Activated T-cell treated with anti-CD3 and anti-CD28 coated beads, Interleukin-2, amount 50 U/mL, for 24 hours (primary cell): Measurements from ENCODE around the gene WFDC1.

ENCODE experiments used
- DNase-seq: peaks from one replicate; pipeline ENCODE4 v3.0.0-alpha.2; 2020
- H3K27ac Mint-ChIP-seq: 2 replicates; pipeline ENCODE4 v1.8.0; 2020; ENCODE audit warnings: mild to moderate bottlenecking, mixed read lengths
- H3K27me3 Mint-ChIP-seq: 2 replicates; pipeline ENCODE4 v1.8.0; 2020; ENCODE audit warnings: mixed read lengths
- H3K36me3 Mint-ChIP-seq: 2 replicates; pipeline ENCODE4 v1.8.0; 2020; ENCODE audit warnings: low read depth, mixed read lengths
- H3K4me1 Mint-ChIP-seq: 2 replicates; pipeline ENCODE4 v1.8.0; 2020; ENCODE audit warnings: low read depth, mixed read lengths
- H3K4me3 Mint-ChIP-seq: 2 replicates; pipeline ENCODE4 v1.8.0; 2020; ENCODE audit warnings: mild to moderate bottlenecking, moderate library complexity, mixed read lengths
- H3K9me3 Mint-ChIP-seq: 2 replicates; pipeline ENCODE4 v1.8.0; 2020; ENCODE audit warnings: mixed read lengths

The WFDC1 gene

GRCh38 chr16:84303023-84303422 lies 8.3 kb downstream of the WFDC1 start:
- no peaks in the 10 kb centered on the region for H3K4me1 Mint-ChIP-seq

GRCh38 chr16:84303516-84303915 lies 8.8 kb downstream of the WFDC1 start:
- H3K4me3 Mint-ChIP-seq, result no peak overlapping the region
- peaks cover 20% of the 10 kb centered on the region for H3K27me3 Mint-ChIP-seq
- no peaks in the 10 kb centered on the region for H3K36me3 Mint-ChIP-seq
- no peaks in the 10 kb centered on the region for H3K9me3 Mint-ChIP-seq
- H3K27ac Mint-ChIP-seq, result no peak overlapping the region
- no peak for DNase-seq
- H3K4me1 Mint-ChIP-seq, result no peaks in the 10 kb centered on the region

More at GRCh38 chr16:84303023-84303422, 8.3 kb downstream of the WFDC1 start:
- DNase-seq, result no peak
- H3K36me3 Mint-ChIP-seq, result no peaks in the 10 kb centered on the region
- H3K4me3 Mint-ChIP-seq, result no peak overlapping the region
- no peaks in the 10 kb centered on the region for H3K9me3 Mint-ChIP-seq
- H3K27me3 Mint-ChIP-seq, result peaks cover 16% of the 10 kb centered on the region
- no peak overlapping the region for H3K27ac Mint-ChIP-seq

- H3K27me3 Mint-ChIP-seq, result peaks cover 32% of the 10 kb centered on the region
- no peaks in the 10 kb centered on the region for H3K36me3 Mint-ChIP-seq
- no peaks in the 10 kb centered on the region for H3K4me1 Mint-ChIP-seq
- H3K4me3 Mint-ChIP-seq, result no peak overlapping the region
- H3K27ac Mint-ChIP-seq, result no peak overlapping the region
- no peaks in the 10 kb centered on the region for H3K9me3 Mint-ChIP-seq
- no peak for DNase-seq
Observed at GRCh38 chr16:84306564-84306963, 11.9 kb downstream of the WFDC1 start.

- H3K9me3 Mint-ChIP-seq, result no peaks in the 10 kb centered on the region
- H3K4me1 Mint-ChIP-seq, result no peaks in the 10 kb centered on the region
- no peak for DNase-seq
- H3K4me3 Mint-ChIP-seq, result no peak overlapping the region
- H3K27ac Mint-ChIP-seq, result no peak overlapping the region
- no peaks in the 10 kb centered on the region for H3K36me3 Mint-ChIP-seq
- peaks cover 38% of the 10 kb centered on the region for H3K27me3 Mint-ChIP-seq
Observed at GRCh38 chr16:84307209-84307954, 12.7 kb downstream of the WFDC1 start.

- DNase-seq, result peak; percentile 36
- no peaks in the 10 kb centered on the region for H3K36me3 Mint-ChIP-seq
- no peak overlapping the region for H3K27ac Mint-ChIP-seq
- H3K27me3 Mint-ChIP-seq, result peaks cover 44% of the 10 kb centered on the region
- no peaks in the 10 kb centered on the region for H3K4me1 Mint-ChIP-seq
- H3K9me3 Mint-ChIP-seq, result no peaks in the 10 kb centered on the region
- H3K4me3 Mint-ChIP-seq, result no peak overlapping the region
Observed at GRCh38 chr16:84308120-84308519, 13.4 kb downstream of the WFDC1 start.

GRCh38 chr16:84310642-84311041 lies 16.0 kb downstream of the WFDC1 start:
- H3K9me3 Mint-ChIP-seq, result no peaks in the 10 kb centered on the region
- H3K27ac Mint-ChIP-seq, result no peak overlapping the region
- peaks cover 61% of the 10 kb centered on the region for H3K27me3 Mint-ChIP-seq
- H3K4me1 Mint-ChIP-seq, result no peaks in the 10 kb centered on the region
- H3K4me3 Mint-ChIP-seq, result no peak overlapping the region
- no peaks in the 10 kb centered on the region for H3K36me3 Mint-ChIP-seq
- no peak for DNase-seq

GRCh38 chr16:84312783-84313382 lies 18.2 kb downstream of the WFDC1 start:
- Mint-ChIP-seq H3K9me3 (peaks cover 3% of the 10 kb centered on the region), H3K4me1 (no peaks in the 10 kb centered on the region), H3K36me3 (no peaks in the 10 kb centered on the region), H3K27me3 (peaks cover 51% of the 10 kb centered on the region), H3K27ac (no peak overlapping the region), H3K4me3 (no peak overlapping the region)
- DNase-seq, result no peak

- Mint-ChIP-seq H3K36me3 (no peaks in the 10 kb centered on the region), H3K27ac (no peak overlapping the region), H3K9me3 (peaks cover 6% of the 10 kb centered on the region), H3K4me1 (no peaks in the 10 kb centered on the region), H3K27me3 (peaks cover 43% of the 10 kb centered on the region), H3K4me3 (no peak overlapping the region)
- no peak for DNase-seq
Observed at GRCh38 chr16:84313921-84314320, 19.2 kb downstream of the WFDC1 start.

- no peaks in the 10 kb centered on the region for H3K36me3 Mint-ChIP-seq
- H3K4me1 Mint-ChIP-seq, result no peaks in the 10 kb centered on the region
Observed at GRCh38 chr16:84314373-84314772, 19.7 kb downstream of the WFDC1 start.

GRCh38 chr16:84314814-84315213 lies 20.1 kb downstream of the WFDC1 start:
- H3K4me1 Mint-ChIP-seq, result no peaks in the 10 kb centered on the region
- H3K9me3 Mint-ChIP-seq, result peaks cover 7% of the 10 kb centered on the region
- no peak overlapping the region for H3K27ac Mint-ChIP-seq
- DNase-seq, result no peak
- no peaks in the 10 kb centered on the region for H3K36me3 Mint-ChIP-seq
- peaks cover 38% of the 10 kb centered on the region for H3K27me3 Mint-ChIP-seq
- no peak overlapping the region for H3K4me3 Mint-ChIP-seq

More at GRCh38 chr16:84314373-84314772, 19.7 kb downstream of the WFDC1 start:
- no peak for DNase-seq
- H3K4me3 Mint-ChIP-seq, result no peak overlapping the region
- no peak overlapping the region for H3K27ac Mint-ChIP-seq
- H3K9me3 Mint-ChIP-seq, result peaks cover 7% of the 10 kb centered on the region
- peaks cover 39% of the 10 kb centered on the region for H3K27me3 Mint-ChIP-seq

- H3K36me3 Mint-ChIP-seq, result no peaks in the 10 kb centered on the region
- H3K4me1 Mint-ChIP-seq, result no peaks in the 10 kb centered on the region
- no peak for DNase-seq
- H3K27me3 Mint-ChIP-seq, result peaks cover 38% of the 10 kb centered on the region
- peaks cover 7% of the 10 kb centered on the region for H3K9me3 Mint-ChIP-seq
- H3K4me3 Mint-ChIP-seq, result no peak overlapping the region
- H3K27ac Mint-ChIP-seq, result no peak overlapping the region
Observed at GRCh38 chr16:84315422-84315821, 20.7 kb downstream of the WFDC1 start.

- H3K9me3 Mint-ChIP-seq, result peaks cover 7% of the 10 kb centered on the region
- no peak overlapping the region for H3K4me3 Mint-ChIP-seq
- H3K36me3 Mint-ChIP-seq, result no peaks in the 10 kb centered on the region
Observed at GRCh38 chr16:84318091-84318975, 23.7 kb downstream of the WFDC1 start.

GRCh38 chr16:84319146-84319760 lies 24.6 kb downstream of the WFDC1 start:
- no peaks in the 10 kb centered on the region for H3K4me1 Mint-ChIP-seq
- DNase-seq, result no peak
- peaks cover 7% of the 10 kb centered on the region for H3K9me3 Mint-ChIP-seq
- H3K4me3 Mint-ChIP-seq, result no peak overlapping the region
- no peaks in the 10 kb centered on the region for H3K36me3 Mint-ChIP-seq
- peaks cover 9% of the 10 kb centered on the region for H3K27me3 Mint-ChIP-seq
- no peak overlapping the region for H3K27ac Mint-ChIP-seq

More at GRCh38 chr16:84318091-84318975, 23.7 kb downstream of the WFDC1 start:
- no peak for DNase-seq
- Mint-ChIP-seq H3K27ac (no peak overlapping the region), H3K27me3 (peaks cover 18% of the 10 kb centered on the region), H3K4me1 (no peaks in the 10 kb centered on the region)

- Mint-ChIP-seq H3K4me1 (no peaks in the 10 kb centered on the region), H3K4me3 (no peak overlapping the region), H3K9me3 (peaks cover 7% of the 10 kb centered on the region), H3K36me3 (no peaks in the 10 kb centered on the region), H3K27me3 (no peaks in the 10 kb centered on the region), H3K27ac (no peak overlapping the region)
- no peak for DNase-seq
Observed at GRCh38 chr16:84320511-84320910, 25.8 kb downstream of the WFDC1 start.
